ENCODE data around the gene SAP30BP. TPM values are rescaled to one million over a fixed set of nuclear protein-coding genes. Genes with fewer than 3 reads are reported as not detected.

SAP30BP gene
- total RNA-seq, 4 donors from 2014 or later = 33.9 to 72.7 (median 44.4) TPM

- Histone ChIP-seq H3K27ac (peak overlapping the region in 3 of 4 donors; percentile 17 to 54 (median 26)), H3K27me3 (no peaks in the 10 kb centered on the region), H3K9me3 (no peaks in the 10 kb centered on the region), H3K4me3 (no peak overlapping the region), H3K36me3 (peaks cover 0 to 94% (median 31%) of the 10 kb centered on the region in 3 donors), H3K4me1 (peaks cover 0 to 36% (median 3%) of the 10 kb centered on the region in 3 donors)
- TF ChIP-seq CTCF (IDR thresholded peaks at IDR 0.05) (no peak), POLR2A (IDR thresholded peaks at IDR 0.05) (no peak)
- DNase-seq = no peak
- WGBS, 2 donors = 68 to 82% methylated on average over 3 to 6 of the region's 9 CpGs
- intact Hi-C loops (cut with DNase I) = no loop called here
Observed at GRCh38 chr17:75748706-75749105, 81.6 kb downstream of the SAP30BP start.

GRCh38 chr17:75749545-75750389, 82.6 kb downstream of the SAP30BP start:
- H3K27ac ChIP-seq = peak overlapping the region in 3 of 4 donors; percentile 2 to 44 (median 26)
- peaks cover 5 to 42% (median 6%) of the 10 kb centered on the region in 3 donors for H3K4me1 ChIP-seq
- DNase-seq = peak; percentile 48
- intact Hi-C loops (cut with DNase I) = loop anchor here (5.0 to 10.0 kb wide), 3 partner anchors 77 to 245 kb away; partner anchors contain the start of gene SMIM5
- H3K9me3 ChIP-seq = no peaks in the 10 kb centered on the region
- TF ChIP-seq CTCF (IDR thresholded peaks at IDR 0.05) (peak; percentile 87 to 95 (median 92)), POLR2A (IDR thresholded peaks at IDR 0.05) (no peak)
- no peak overlapping the region for H3K4me3 ChIP-seq
- 54 to 80% methylated on average over 1 to 5 of the region's 20 CpGs for WGBS, 2 donors
- H3K27me3 ChIP-seq = no peaks in the 10 kb centered on the region
- peaks cover 0 to 95% (median 31%) of the 10 kb centered on the region in 3 donors for H3K36me3 ChIP-seq

GRCh38 chr17:75750661-75751423, 83.7 kb downstream of the SAP30BP start:
- H3K36me3 ChIP-seq = peaks cover 0 to 95% (median 31%) of the 10 kb centered on the region in 3 donors

GRCh38 chr17:75751676-75752404, 84.7 kb downstream of the SAP30BP start:
- no peaks in the 10 kb centered on the region for H3K27me3 ChIP-seq
- H3K4me3 ChIP-seq = no peak overlapping the region
- peaks cover 0 to 96% (median 35%) of the 10 kb centered on the region in 3 donors for H3K36me3 ChIP-seq
- H3K9me3 ChIP-seq = no peaks in the 10 kb centered on the region
- TF ChIP-seq POLR2A (IDR thresholded peaks at IDR 0.05) (no peak), CTCF (IDR thresholded peaks at IDR 0.05) (no peak)
- WGBS, 2 donors = 73 to 77% methylated on average over 7 to 13 of the region's 24 CpGs
- intact Hi-C loops (cut with DNase I) = loop anchor here (5.0 to 10.0 kb wide), 3 partner anchors 80 to 247 kb away; partner anchors contain the start of gene SMIM5
- no peak overlapping the region for H3K27ac ChIP-seq
- no peak for DNase-seq
- peaks cover 12 to 58% (median 12%) of the 10 kb centered on the region in 3 donors for H3K4me1 ChIP-seq

More at GRCh38 chr17:75750661-75751423, 83.7 kb downstream of the SAP30BP start:
- Histone ChIP-seq H3K27me3 (no peaks in the 10 kb centered on the region), H3K9me3 (no peaks in the 10 kb centered on the region), H3K27ac (no peak overlapping the region), H3K4me1 (peaks cover 11 to 52% (median 12%) of the 10 kb centered on the region in 3 donors), H3K4me3 (no peak overlapping the region)
- no peak for DNase-seq
- 85 to 86% methylated on average over 10 to 20 of the region's 23 CpGs for WGBS, 2 donors
- TF ChIP-seq POLR2A (IDR thresholded peaks at IDR 0.05) = no peak
- TF ChIP-seq CTCF (IDR thresholded peaks at IDR 0.05) = no peak
- intact Hi-C loops (cut with DNase I) = loop anchor here (5.0 to 10.0 kb wide), 3 partner anchors 79 to 246 kb away; partner anchors contain the start of gene SMIM5

Data from esophagus squamous epithelium (tissue), 5 donors.